Neural progenitor cell (in vitro differentiated cells): ENCODE measurements around the gene CD46. TPM values are rescaled to one million over a fixed set of nuclear protein-coding genes. Genes with fewer than 3 reads are reported as not detected.

ENCODE experiments used
- DNase-seq: peaks from one replicate; pipeline ENCODE4 v3.0.0-alpha.2; 2016; ENCODE audit warnings: low spot score
- H2AFZ ChIP-seq: fragments of 200-600 bp; sonication (generic); replicated peaks from 2 replicates; pipeline ENCODE4 v1.6.1; 2016; ENCODE audit warnings: antibody characterized with exemption
- H3F3A ChIP-seq: fragments of 200-600 bp; sonication (generic); 2 replicates; pipeline ENCODE4 v1.6.1; 2016; ENCODE audit warnings: antibody characterized with exemption, low read depth
- H3K27ac ChIP-seq: fragments of 200-600 bp; sonication (generic); 2 replicates; pipeline ENCODE4 v1.5.1; 2016; ENCODE audit warnings: mild to moderate bottlenecking
- H3K27me3 ChIP-seq: fragments of 200-600 bp; sonication (generic); 2 replicates; pipeline ENCODE4 v1.6.1; 2016; ENCODE audit warnings: mild to moderate bottlenecking, moderate library complexity
- H3K36me3 ChIP-seq: fragments of 200-600 bp; sonication (generic); 2 replicates; pipeline ENCODE4 v1.5.1; 2016
- H3K4me1 ChIP-seq: fragments of 200-600 bp; sonication (generic); 2 replicates; pipeline ENCODE4 v1.6.1; 2016; ENCODE audit warnings: mixed run types
- H3K4me2 ChIP-seq: fragments of 200-600 bp; sonication (generic); 2 replicates; pipeline ENCODE4 v1.6.1; 2016
- H3K4me3 ChIP-seq: fragments of 200-600 bp; sonication (generic); 2 replicates; pipeline ENCODE4 v1.5.1; 2016
- H3K79me2 ChIP-seq: fragments of 200-600 bp; sonication (generic); 2 replicates; pipeline ENCODE4 v1.6.1; 2016; ENCODE audit warnings: low read depth
- H3K9ac ChIP-seq: fragments of 200-600 bp; sonication (generic); 2 replicates; pipeline ENCODE4 v1.6.1; 2016
- H3K9me3 ChIP-seq: fragments of 200-600 bp; sonication (generic); 2 replicates; pipeline ENCODE4 v1.5.1; 2016; ENCODE audit warnings: low read depth
- H4K20me1 ChIP-seq: fragments of 200-600 bp; sonication (generic); 2 replicates; pipeline ENCODE4 v1.6.1; 2016; ENCODE audit warnings: low read depth
- H3K27ac Mint-ChIP-seq: 3 replicates; pipeline ENCODE4 v1.8.0; 2021; ENCODE audit warnings: mixed read lengths
- H3K27me3 Mint-ChIP-seq: 2 replicates; pipeline ENCODE4 v1.8.0; 2022; ENCODE audit warnings: low read depth, mild to moderate bottlenecking, inconsistent platforms, moderate library complexity, mixed read lengths; ENCODE audit not compliant: insufficient read depth
- H3K36me3 Mint-ChIP-seq: 3 replicates; pipeline ENCODE4 v1.8.0; 2021; ENCODE audit warnings: mixed read lengths
- H3K4me1 Mint-ChIP-seq: 3 replicates; pipeline ENCODE4 v1.8.0; 2021; ENCODE audit warnings: mixed read lengths
- H3K4me3 Mint-ChIP-seq: 3 replicates; pipeline ENCODE4 v1.8.0; 2021; ENCODE audit warnings: mild to moderate bottlenecking, moderate library complexity, mixed read lengths
- H3K9me3 Mint-ChIP-seq: 3 replicates; pipeline ENCODE4 v1.8.0; 2020; ENCODE audit warnings: mixed read lengths
- CTCF ChIP-seq: fragments of 200-600 bp; sonication (generic); IDR thresholded peaks from 2 replicates; pipeline ENCODE4 v1.5.1; 2017; ENCODE audit warnings: antibody characterized with exemption, mild to moderate bottlenecking
- EZH2 ChIP-seq: fragments of 200-600 bp; sonication (generic); IDR thresholded peaks from 2 replicates; pipeline ENCODE4 v1.6.1; 2017; ENCODE audit warnings: antibody characterized with exemption, mild to moderate bottlenecking, moderate library complexity
- EZH2phosphoT487 ChIP-seq: fragments of 200-600 bp; sonication (generic); IDR thresholded peaks from 2 replicates; pipeline ENCODE4 v1.6.1; 2017; ENCODE audit warnings: antibody characterized with exemption
- total RNA-seq: library from RNA; depleted of rRNA; stranded (reverse); fragments of >200 nt; gene quantifications from 2 replicates; pipeline ENCODE4 v1.2.3, GENCODE V29; 2015; ENCODE audit warnings: low replicate concordance

The CD46 gene
- total RNA-seq, 1 donor from 2014 or later, result 186 TPM

DNA sequence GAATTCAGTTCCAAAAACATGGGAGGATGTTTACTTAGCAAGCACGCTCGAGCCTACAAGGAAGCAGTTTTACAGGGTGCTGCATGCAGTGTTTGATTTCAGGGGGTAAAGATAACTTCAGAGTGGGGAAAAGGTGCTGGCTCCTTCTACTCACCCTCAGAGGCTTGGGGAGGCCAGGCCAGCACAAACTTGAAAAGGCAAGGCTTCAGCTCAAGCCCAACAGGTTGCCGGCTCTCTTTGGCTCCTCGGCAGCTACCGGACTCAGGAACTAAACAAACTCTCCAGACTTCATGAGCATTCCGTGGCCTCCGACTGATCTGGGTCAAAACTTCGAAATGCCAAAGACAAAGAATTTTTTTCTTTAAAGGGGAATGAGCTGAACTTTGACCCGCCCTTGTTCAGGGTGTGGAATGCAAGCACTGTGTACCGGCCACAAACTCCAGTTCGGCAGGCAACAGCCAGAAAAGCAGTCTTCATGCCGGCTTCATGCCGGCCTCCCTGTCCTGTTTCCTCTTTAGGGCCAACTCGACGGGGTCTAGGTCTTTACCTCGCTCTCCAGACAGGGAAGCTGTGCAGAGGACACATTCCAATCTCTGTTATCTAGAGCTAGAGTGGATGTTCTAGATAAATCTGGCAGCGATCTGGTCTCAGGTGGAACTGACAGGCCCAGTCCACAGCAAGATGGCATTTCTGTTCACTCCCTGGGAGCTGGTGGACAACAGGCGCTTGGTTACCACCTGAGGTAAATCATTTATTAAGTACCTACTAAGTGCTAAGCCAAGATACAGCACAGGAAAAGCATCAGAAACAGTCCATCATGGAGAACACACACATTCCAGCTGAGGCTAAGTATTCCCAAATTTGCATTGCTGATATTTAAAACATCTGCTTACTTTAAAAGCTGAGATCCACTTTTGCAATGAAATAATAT, 75.0 kb downstream of the CD46 start:
- H3K27me3 ChIP-seq, result no peaks in the 10 kb centered on the region
- Mint-ChIP-seq H3K36me3 (no peaks in the 10 kb centered on the region), H3K27ac (peak overlapping the region; percentile 94)

DNA sequence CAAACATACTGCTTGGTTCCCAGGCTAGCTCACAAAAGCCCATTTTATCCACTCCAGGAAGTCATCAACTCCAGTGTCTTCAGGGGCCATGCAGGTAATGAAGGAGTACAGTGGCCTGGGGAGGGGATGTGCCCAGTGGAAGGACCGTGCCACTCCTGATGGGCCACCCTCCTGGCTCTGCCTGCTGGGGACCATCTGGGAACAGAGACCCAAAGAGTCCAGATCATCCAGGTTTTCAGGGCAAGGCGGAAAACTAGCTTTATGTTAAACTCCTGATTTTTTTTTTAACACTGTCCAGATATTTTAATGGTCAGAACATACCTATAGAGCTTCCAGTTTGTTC, 75.6 kb downstream of the CD46 start:
- Histone ChIP-seq H3K36me3 (no peaks in the 10 kb centered on the region), H3K27me3 (no peaks in the 10 kb centered on the region), H3K79me2 (no peaks in the 10 kb centered on the region), H4K20me1 (no peaks in the 10 kb centered on the region), H3K4me1 (no peaks in the 10 kb centered on the region), H3K4me2 (no peak overlapping the region), H3K9ac (no peak overlapping the region), H2AFZ (no peak overlapping the region), H3K4me3 (no peak overlapping the region), H3F3A (no peaks in the 10 kb centered on the region), H3K27ac (no peak overlapping the region), H3K9me3 (no peaks in the 10 kb centered on the region)
- H3K9me3 Mint-ChIP-seq, result peaks cover 2% of the 10 kb centered on the region
- peaks cover 30% of the 10 kb centered on the region for H3K4me1 Mint-ChIP-seq
- H3K36me3 Mint-ChIP-seq, result no peaks in the 10 kb centered on the region
- peaks cover 4% of the 10 kb centered on the region for H3K27me3 Mint-ChIP-seq
- no peak overlapping the region for H3K27ac Mint-ChIP-seq
- no peak for DNase-seq
- no peak overlapping the region for H3K4me3 Mint-ChIP-seq
- no peak for TF ChIP-seq CTCF

More for the DNA sequence above, 75.0 kb downstream of the CD46 start:
- Histone ChIP-seq H3F3A (no peaks in the 10 kb centered on the region), H3K9ac (no peak overlapping the region), H3K36me3 (no peaks in the 10 kb centered on the region), H3K9me3 (no peaks in the 10 kb centered on the region), H3K4me2 (no peak overlapping the region), H2AFZ (no peak overlapping the region), H3K27ac (no peak overlapping the region), H3K4me3 (no peak overlapping the region), H4K20me1 (no peaks in the 10 kb centered on the region), H3K79me2 (no peaks in the 10 kb centered on the region), H3K4me1 (no peaks in the 10 kb centered on the region)
- peaks cover 4% of the 10 kb centered on the region for H3K27me3 Mint-ChIP-seq
- peaks cover 30% of the 10 kb centered on the region for H3K4me1 Mint-ChIP-seq
- TF ChIP-seq EZH2 (no peak), EZH2phosphoT487 (no peak)
- peaks cover 2% of the 10 kb centered on the region for H3K9me3 Mint-ChIP-seq
- H3K4me3 Mint-ChIP-seq, result no peak overlapping the region
- no peak for DNase-seq

GRCh38 chr1:207828046-207828445, 76.2 kb downstream of the CD46 start:
- no peak overlapping the region for H3K9ac ChIP-seq
- no peaks in the 10 kb centered on the region for H3K36me3 ChIP-seq
- no peaks in the 10 kb centered on the region for H3K9me3 ChIP-seq
- Mint-ChIP-seq H3K27ac (no peak overlapping the region), H3K27me3 (peaks cover 4% of the 10 kb centered on the region), H3K4me1 (peaks cover 25% of the 10 kb centered on the region), H3K4me3 (no peak overlapping the region), H3K9me3 (peaks cover 2% of the 10 kb centered on the region), H3K36me3 (no peaks in the 10 kb centered on the region)
- no peak overlapping the region for H2AFZ ChIP-seq
- H3K4me2 ChIP-seq, result no peak overlapping the region
- no peaks in the 10 kb centered on the region for H3K4me1 ChIP-seq
- DNase-seq, result no peak
- no peak overlapping the region for H3K27ac ChIP-seq
- TF ChIP-seq CTCF (no peak), EZH2 (no peak), EZH2phosphoT487 (no peak)
- no peak overlapping the region for H3K4me3 ChIP-seq
- H4K20me1 ChIP-seq, result no peaks in the 10 kb centered on the region
- H3F3A ChIP-seq, result no peaks in the 10 kb centered on the region
- no peaks in the 10 kb centered on the region for H3K79me2 ChIP-seq
- no peaks in the 10 kb centered on the region for H3K27me3 ChIP-seq
